Brain microvascular endothelial cell (primary cell): ENCODE data around the gene STARD3.

Experiments used
- DNase-seq: peaks from one replicate; pipeline ENCODE4 v3.0.0-alpha.2; 2020
- H3K27ac ChIP-seq: fragments of 250-450 bp; sonication (Bioruptor Pico); 2 replicates; pipeline ENCODE4 v1.5.1; 2020; ENCODE audit warnings: mild to moderate bottlenecking, moderate library complexity
- H3K27me3 ChIP-seq: fragments of 250-450 bp; sonication (Bioruptor Pico); replicated peaks from 2 replicates; pipeline ENCODE4 v1.5.1; 2020; ENCODE audit warnings: mild to moderate bottlenecking
- H3K36me3 ChIP-seq: fragments of 250-450 bp; sonication (Bioruptor Pico); replicated peaks from 2 replicates; pipeline ENCODE4 v1.5.1; 2020; ENCODE audit warnings: mild to moderate bottlenecking
- H3K4me3 ChIP-seq: 2 replicates; pipeline ENCODE4 v1.5.1; 2011; ENCODE audit warnings: low read depth, mild to moderate bottlenecking, control low read depth, low read length, moderate library complexity
- in situ Hi-C: cut with HindIII; loops from 2 replicates; pipeline ENCODE4 v1.10.0; 2017; ENCODE audit warnings: low sequenced_read_pairs, low pct_ligation_motif_present
- TF ChIP-seq, protein P1 (sequence below): IDR thresholded peaks from 2 replicates; pipeline ENCODE4 v1.5.1; 2011; ENCODE audit warnings: low read depth, mild to moderate bottlenecking, moderate library complexity, low read length, control low read depth, inconsistent platforms; ENCODE audit errors: missing control alignments

STARD3 gene

DNA sequence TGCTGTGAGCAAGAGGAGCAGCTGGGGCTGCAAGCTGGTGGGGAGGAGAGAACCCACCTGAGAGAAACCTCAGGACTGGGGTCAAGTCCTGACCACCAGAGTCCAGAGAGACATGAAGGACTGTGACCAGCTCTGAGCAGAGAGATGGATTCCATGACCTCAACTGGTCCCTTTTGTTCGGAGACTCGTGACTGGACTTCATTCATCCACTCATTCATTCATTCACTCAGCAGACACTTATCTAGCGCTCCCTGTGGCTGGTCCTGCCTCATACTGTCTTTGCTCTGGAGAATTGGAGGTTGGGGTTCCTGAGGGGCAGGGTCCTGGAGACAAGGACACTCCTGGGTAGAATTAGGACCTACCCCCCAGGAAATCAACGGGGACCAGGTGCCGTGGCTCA lies 67.0 kb downstream of the STARD3 start:
- TF ChIP-seq, protein P1, sequence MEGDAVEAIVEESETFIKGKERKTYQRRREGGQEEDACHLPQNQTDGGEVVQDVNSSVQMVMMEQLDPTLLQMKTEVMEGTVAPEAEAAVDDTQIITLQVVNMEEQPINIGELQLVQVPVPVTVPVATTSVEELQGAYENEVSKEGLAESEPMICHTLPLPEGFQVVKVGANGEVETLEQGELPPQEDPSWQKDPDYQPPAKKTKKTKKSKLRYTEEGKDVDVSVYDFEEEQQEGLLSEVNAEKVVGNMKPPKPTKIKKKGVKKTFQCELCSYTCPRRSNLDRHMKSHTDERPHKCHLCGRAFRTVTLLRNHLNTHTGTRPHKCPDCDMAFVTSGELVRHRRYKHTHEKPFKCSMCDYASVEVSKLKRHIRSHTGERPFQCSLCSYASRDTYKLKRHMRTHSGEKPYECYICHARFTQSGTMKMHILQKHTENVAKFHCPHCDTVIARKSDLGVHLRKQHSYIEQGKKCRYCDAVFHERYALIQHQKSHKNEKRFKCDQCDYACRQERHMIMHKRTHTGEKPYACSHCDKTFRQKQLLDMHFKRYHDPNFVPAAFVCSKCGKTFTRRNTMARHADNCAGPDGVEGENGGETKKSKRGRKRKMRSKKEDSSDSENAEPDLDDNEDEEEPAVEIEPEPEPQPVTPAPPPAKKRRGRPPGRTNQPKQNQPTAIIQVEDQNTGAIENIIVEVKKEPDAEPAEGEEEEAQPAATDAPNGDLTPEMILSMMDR: no peak
- Histone ChIP-seq H3K36me3 (peaks cover 14% of the 10 kb centered on the region), H3K4me3 (no peak overlapping the region), H3K27me3 (no peaks in the 10 kb centered on the region), H3K27ac (no peak overlapping the region)
- in situ Hi-C loops: no loop called here
- no peak for DNase-seq

DNA sequence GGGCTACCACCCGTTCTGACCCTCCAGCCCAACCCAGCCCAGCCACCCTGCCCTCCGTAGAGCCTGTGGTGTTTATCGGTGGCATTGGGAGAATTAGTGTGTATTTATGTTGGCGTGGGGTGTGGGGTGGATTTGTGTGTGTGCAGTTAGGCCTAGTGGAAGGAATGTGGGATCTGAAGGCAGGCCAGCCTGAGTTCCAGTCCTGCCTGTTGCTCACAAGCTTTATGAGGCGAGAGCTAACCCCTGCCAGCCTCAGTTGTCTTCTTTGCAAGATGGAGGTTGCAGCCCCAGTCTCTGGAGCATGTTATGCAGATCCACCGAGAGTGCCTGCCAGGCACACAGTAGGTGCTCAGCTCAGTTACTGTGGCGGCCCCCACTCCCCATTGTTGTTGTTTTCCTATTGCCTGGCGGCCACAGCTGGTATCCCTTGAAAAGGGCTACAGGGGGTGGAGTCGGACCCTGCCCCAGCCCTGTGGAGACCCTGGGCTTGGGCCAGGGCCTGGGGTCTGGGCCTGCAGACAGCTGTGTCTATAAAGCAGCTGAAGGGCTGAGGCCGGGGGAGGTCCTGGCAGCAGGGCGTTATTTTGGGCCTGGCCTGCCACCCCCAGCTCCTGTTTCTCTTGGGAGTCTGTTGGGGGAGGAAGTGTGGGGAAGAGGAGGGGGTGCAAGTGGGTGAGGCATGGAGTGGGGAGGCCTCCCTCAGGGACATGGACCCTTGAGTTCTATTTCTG lies 68.0 kb downstream of the STARD3 start:
- H3K36me3 ChIP-seq: peaks cover 21% of the 10 kb centered on the region
- DNase-seq: peak; percentile 27
- H3K27ac ChIP-seq: no peak overlapping the region
- in situ Hi-C loops: no loop called here
- H3K4me3 ChIP-seq: no peak overlapping the region
- TF ChIP-seq, protein P1: peak; percentile 42
- H3K27me3 ChIP-seq: no peaks in the 10 kb centered on the region

DNA sequence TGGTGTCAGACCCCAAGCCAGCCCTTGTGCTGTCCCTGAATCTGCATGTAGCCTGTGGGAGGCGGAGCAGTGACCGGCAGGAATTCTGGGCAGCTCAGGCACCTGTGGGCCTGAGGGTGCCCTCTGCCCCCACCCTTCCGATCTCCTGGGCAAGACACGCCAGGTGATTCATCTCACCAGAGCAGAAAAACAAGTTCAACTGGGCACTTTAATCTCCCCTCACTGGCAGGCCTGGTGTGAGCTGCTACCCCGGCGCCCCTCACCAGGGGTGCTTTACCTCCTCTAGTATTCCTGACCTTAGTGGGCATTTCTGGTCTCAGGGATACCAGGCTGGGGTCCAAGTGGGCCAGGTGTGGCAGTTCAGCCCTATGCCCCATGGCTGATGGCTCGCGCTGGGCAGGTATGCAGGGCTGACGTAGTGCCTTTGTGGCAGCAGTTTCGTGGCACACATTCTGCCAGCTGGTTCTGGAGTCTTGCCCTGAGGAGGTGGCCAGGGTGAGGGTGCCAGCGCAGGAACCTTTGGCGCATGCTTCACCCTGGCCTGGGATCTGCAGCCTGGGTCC lies 68.9 kb downstream of the STARD3 start:
- DNase-seq: no peak
- TF ChIP-seq, protein P1: no peak
- in situ Hi-C loops: no loop called here
- peaks cover 22% of the 10 kb centered on the region for H3K36me3 ChIP-seq
- H3K27ac ChIP-seq: no peak overlapping the region
- no peaks in the 10 kb centered on the region for H3K27me3 ChIP-seq
- no peak overlapping the region for H3K4me3 ChIP-seq

DNA sequence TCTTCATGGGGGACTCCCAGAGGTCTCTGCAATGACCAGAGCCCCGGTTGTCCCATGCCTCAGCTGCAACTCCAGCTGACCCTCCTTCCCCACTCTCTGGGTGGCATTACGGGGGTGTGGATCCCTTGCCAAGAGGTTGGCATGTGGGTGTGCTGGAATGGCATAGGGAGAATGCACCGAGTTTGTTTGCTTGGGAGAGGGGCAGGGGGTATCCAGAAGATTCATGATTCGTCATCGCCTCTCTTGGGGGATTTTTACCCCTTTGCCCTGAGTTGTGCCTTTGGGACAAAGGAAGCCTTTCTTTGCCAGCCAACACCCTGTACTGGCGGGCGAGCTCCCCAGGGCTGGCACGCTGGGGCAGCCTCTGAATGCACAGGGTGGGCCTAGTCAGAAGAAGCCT lies 69.4 kb downstream of the STARD3 start:
- in situ Hi-C loops: no loop called here
- no peak for DNase-seq
- H3K4me3 ChIP-seq: no peak overlapping the region
- TF ChIP-seq, protein P1: no peak
- peaks cover 26% of the 10 kb centered on the region for H3K36me3 ChIP-seq
- no peaks in the 10 kb centered on the region for H3K27me3 ChIP-seq
- H3K27ac ChIP-seq: no peak overlapping the region

DNA sequence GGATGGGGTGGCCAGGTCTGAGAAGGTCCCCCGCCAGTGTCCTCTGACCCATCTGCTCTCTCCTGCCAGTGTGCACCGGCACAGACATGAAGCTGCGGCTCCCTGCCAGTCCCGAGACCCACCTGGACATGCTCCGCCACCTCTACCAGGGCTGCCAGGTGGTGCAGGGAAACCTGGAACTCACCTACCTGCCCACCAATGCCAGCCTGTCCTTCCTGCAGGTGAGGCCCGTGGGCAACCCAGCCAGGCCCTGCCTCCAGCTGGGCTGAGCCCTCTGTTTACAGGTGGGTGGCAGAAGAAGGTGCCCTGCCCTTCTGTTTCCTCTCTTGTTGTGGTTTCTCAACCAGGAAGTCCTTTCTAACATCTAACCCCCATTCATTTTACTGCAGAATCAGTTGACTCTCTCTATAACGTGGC lies 70.0 kb downstream of the STARD3 start:
- in situ Hi-C loops: no loop called here
- TF ChIP-seq, protein P1: no peak
- DNase-seq: no peak
- peaks cover 31% of the 10 kb centered on the region for H3K36me3 ChIP-seq
- no peak overlapping the region for H3K27ac ChIP-seq
- no peak overlapping the region for H3K4me3 ChIP-seq
- no peaks in the 10 kb centered on the region for H3K27me3 ChIP-seq
